Activated gamma-delta T cell (primary cell): ENCODE data around the gene IRS2.

ENCODE experiments used
- DNase-seq: peaks from one replicate; lab custom pipeline; 2025; lab: John Stamatoyannopoulos, UW

IRS2 gene

DNA sequence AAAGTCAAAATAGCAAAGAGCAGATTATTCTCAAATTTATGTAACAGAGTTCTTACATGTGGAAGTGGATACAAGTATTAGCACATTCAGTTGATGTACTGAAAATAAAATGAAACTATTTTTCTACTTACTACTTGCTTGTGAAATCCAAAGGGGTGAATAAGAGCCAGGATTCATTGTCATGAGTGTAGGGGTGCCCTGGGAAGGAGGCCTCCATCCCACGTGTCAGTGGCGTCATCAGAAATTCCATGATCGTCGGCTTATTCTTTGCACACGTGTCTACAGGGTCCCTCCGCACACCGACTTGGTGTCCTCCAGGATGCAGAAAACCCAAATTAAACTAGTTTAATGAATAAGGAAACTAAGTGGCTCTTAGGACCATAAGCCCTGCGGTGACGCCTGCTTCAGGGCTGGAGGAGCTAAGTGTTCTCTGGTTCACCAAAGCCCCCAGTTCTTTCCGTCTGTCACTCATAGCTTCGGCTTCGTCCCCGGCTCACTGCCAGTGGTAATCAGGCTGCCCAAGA lies 55.5 kb downstream of the IRS2 start:
- no peak for DNase-seq

DNA sequence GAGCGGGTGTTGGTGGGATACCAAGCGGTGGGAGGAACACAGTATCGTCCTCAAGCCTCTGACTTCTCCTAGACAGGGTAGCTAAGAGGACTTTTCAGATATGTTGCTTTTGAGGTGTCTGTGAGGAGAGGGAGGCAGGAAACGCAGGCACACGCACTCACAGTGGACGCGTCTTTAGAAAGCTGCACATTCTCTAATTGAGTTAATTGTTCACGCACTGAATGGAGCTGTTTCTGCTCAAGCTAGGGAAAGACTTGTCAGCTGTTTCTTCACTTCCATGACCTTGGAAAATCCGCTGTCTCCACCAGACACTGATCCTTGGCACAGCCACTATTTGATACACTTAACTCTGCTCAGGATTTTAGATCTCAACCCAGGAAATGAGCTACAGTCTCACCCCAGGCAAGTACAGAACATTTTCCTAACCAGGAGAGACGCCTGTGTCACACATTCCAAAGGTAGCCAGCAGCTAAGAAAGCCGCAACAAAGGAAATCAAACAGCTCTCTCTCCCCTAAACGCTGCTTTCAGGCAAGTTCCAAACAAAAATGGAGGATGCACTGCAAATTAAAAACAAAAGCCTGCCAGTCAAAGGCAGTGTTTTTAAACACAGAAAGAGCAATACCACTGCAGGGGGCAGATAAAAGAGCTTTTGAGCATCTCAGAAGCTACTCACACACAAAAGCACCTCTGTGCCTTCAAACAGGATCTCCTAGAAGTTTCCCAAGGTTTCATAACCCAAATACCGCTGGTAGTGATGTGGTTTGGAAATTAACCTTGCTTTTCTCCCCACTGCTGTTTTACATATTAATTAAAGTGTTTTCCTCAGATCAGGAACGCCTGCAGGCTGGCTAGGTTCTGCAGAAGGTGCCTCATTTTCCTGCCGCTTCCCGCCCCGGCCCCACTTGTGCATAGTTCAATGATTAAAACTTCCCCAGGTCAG lies 57.3 kb downstream of the IRS2 start:
- DNase-seq = no peak

DNA sequence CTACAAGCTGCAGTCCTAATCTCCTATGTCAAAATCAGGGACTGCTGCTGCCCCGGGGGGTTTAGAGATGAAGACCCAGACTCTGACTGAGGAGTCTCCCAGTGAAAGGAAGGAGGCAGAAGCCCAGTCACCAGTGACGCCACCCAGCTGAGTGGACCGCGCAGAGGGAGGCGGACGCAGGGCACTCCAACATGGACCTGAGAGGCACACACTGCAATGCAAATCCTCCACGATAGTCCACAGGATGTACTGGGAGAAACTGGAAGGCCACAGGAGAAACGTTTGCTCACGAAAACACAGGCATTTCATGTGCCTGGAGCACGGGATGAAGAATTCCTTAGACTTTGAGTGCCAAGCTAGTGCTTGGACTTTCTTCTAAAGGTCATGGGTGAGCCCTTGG lies 58.3 kb downstream of the IRS2 start:
- DNase-seq = no peak

DNA sequence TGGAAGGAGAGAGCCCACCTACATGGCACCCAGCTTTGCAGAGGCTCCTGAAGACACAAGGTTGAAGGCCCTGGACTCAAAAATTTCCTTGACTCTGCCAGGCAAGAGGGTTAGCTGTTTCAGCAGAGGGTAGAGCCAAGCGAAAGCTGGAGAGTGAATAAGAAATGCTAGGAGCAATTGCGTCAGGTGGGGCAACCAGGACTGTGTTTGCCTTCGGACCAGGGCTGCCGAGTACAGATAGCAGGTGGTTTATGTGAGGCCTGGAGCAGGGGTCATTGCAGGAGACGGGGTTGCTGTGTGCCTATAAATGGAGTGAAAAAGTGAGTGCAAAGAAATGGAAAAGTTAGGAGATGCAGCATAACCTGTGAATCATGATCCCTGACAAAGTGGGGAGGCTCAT lies 59.1 kb downstream of the IRS2 start:
- no peak for DNase-seq

DNA sequence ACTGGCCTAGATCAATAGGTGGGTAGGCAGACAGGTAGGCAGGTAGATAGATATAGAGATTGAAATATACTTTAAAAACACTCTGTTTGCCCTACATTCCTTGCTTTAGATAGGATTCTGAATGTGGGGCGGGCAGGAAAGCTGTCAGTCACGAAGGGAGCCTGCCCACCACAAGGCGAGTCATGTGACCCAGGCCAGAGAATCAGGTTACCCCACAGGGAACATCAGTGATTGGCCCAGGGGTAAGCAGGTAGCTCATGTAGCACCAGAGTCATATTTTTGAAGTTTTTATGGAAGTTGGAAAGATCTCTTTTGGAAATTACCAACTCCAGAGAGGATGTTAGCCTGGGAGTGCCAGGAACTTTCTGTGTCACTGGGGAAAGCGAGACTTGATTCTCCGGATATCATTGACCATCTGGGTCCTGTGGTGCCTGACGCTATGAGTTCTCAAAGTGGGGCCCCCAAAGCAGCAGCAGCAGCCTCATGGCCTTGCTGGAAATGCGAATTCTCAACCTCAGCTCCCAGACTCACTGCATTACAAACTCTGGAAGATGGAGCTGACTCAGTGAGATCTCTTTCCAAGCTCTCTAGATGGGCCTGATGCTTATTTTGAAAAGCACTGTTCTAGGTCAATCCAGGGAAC lies 60.3 kb downstream of the IRS2 start:
- DNase-seq = no peak

DNA sequence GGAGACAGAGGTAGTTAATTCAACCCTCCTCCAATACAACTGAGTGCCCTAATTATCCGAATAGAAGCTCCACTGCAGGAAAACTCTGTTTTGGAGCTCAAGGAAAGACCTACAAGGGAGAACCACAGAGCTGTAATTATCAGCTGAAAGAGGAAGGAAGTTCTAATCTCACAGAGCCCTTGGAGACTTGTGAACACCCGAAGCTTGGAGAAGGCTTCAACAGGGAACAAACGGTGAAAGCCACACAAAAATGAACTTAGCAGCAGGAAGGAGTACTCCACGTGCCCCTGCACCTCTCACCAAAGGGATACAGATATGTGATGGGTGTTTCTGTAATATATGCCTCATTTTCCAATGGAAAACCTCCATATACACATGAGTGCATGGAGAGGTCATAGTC lies 61.1 kb downstream of the IRS2 start:
- DNase-seq = no peak

DNA sequence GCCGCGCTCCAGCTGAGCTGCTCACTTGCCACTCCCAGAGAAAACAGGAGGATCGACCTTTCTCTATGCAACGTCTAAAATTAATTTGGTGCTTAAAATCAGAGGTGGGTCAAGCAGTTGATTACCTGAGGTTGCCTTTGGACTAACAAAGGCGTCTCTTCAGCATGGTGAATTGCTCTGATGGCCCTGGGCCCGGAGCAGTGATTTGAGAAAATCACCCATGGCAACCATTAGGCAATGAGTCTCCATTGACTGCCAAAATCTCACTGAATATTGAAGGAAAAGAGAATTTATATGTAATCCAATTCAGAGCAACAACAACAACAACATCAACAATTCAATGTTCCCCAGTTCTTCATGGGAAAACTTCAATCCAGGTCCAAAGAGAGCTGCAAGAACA lies 61.8 kb downstream of the IRS2 start:
- DNase-seq = no peak

DNA sequence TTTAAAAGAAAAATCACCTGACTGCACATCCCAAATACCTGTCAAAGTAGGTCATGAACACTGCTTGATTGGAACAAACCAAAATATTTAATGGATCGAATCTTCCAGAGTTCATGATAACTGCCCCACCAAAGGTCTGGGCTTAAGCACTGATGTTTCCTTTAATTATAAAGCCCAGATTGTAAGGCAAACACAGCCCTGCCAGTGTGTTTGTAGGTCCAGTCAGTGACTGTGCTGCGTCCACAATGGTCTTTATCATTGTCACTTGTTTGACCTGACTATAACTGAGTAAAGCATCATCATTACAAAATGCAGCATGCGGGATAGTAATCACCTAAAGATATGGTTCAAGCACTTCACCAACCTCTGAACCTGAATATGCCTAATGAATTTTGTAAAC lies 63.3 kb downstream of the IRS2 start:
- DNase-seq = no peak

DNA sequence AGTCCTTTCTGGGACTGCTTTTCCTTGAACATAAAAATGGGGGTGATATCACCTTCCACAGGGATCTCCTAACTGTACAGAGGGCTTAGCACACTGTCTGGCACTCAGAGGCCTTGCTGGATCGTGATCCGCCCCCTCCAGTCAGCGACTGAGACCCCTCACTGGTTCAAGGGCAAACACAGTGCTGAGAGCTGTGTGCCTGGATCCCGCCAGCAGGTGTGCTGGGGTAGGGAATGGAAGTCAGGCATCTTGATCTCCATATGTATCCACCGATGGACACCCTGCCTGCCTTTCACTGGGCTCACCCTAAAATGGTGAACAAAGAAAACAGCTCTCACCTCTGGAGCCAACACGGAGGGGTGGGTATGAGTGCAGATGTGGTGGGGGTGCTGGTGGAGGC lies 64.3 kb downstream of the IRS2 start:
- no peak for DNase-seq

DNA sequence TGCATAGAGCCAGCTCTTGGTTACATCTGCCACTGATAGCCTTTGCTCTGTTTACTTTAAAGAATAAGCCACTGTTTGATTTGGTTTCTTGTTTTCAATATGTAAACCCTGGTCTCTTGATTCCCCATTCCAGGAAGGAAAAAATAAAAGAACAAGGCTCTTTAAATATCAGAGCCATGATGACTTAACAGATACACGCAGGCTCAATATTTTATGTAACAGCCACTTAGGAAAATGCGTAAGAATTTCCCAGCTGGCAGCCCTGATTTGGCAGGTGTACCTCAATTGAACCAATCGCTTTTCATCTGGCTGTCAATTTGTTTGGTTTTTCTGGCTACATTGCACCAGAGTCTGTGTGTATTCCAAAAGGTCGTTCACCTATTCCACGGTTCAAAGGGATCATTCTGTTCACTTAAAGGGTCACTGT lies 65.6 kb downstream of the IRS2 start:
- no peak for DNase-seq

DNA sequence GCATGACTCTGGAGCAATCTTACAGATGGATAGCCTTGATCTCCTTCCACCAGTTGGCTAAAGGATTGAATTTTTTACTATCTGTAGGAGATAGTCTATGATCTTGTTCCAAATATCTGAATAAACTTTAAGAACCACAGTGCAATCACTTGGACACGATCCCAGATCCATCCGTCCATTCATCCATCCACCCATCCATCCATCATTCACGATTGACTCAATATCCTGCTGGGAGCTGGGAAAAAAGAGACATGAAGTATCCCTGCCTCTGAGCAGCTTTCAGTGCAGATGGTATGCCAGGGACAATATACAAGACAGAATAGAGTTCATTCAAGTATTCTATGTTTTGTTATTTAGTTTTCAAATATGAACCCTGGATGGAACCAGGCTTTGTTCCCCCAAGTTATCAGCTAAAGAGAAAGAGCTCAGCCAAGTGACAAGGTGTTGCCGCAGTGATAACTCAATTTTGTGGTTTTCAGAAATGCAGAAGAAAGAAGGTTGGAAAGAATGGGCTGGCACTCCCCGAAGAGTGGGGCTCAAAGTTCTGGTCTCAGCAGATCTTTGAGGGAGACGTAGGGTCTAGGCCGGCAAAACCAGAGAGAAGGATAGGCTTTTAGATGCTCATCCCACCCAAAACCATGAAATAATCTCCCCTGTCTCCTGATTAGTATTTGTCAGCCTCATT lies 66.3 kb downstream of the IRS2 start:
- no peak for DNase-seq

DNA sequence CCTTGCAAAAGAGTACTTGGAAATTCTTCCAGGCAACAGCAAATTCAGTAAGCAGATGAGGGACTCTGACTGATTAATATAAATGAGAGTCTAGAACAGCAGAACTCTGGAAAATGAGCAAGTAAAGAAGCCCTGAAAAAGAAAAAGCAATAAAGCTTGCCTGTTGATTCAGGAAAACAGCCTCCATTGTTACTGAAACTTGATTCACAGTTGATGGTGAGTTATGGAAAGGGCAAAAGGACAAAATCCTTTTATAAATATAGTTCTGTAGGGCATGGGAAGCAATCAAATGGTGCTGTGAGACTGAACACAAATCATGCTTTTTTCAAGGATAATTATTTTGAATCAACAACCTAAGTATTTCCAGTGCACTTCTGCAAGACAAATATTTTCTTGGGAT lies 67.7 kb downstream of the IRS2 start:
- no peak for DNase-seq

DNA sequence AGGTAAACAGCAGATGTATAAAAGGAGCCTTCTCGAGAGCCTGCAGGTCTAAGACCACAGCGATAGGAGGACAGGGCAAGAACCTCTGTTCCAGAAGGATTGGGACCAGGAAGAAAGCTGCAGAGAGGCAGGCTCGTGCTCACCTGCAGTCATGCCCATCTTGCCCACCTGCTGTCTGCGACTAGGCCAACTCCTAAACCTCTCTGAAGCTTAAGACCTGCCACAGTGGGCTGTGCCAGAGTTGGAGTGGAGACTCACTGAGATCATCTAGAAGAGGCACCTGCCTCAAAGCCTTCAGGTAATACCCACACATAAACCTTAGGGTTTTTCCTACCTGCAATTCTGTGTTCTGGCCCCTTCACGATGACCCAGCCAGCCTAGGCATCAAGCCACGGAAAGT lies 68.7 kb downstream of the IRS2 start:
- no peak for DNase-seq

DNA sequence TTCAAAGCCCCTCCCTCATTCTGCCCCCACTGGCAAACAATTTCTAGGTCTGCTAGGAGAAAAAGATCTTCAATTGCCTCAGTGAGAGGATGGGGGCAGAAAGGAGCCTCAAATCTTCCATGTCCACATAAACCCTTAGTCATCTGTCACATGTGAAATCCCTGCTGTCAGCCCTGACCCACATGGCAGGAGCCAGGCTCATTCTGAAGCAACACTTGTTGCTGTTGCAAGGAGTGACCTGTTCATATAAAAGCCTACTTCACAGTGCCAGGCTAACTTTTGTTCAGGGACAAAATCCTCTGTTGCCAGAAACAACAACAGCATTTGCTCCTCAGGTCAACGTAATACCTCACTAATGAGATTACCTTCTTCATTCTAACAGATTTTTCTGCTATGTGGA lies 70.5 kb downstream of the IRS2 start:
- no peak for DNase-seq

DNA sequence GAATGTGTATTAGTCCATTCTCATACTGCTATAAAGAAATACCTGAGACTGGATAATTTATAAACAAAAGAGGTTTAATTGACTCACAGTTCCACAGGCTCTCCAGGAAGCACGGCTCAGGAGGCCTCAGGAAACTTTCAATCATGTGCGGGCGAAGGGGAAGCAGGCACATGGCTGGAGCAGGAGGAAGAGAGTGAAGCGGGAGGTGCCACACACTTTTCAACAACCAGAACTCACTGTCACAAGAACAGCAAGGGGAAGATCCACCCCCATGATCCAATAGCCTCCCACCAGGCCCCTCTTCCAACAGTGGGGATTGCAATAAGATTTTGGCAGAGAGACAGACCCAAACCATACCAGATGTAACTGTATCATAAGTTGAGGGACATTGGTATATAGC lies 72.7 kb downstream of the IRS2 start:
- DNase-seq = no peak

DNA sequence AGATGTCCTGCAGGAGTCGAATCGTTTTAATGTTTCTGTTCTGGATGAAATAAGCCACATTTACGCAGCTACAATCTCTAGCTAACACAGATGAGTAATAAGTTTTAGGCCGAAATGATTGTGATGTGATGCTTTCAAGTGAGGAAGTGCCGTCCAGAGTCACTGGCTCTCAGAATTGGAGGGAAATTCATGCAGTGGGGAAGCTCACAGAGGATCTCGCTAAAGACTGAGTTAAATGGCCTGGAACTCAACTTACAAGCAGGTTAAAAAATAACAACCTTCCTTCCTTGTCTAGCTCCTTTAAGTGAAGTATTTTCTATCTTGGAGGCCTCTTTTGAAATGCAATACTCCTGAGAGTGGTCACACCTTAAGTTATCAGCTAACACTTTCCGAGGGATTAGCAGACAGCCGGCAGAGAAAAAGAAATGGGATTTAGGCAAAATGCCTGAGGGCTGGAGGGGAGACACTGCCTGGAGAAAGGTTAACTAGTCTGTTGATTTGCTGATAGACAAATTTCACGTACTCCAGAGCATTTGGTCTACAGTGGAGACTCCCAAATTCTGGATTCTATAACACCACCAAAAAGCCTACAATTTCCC lies 74.2 kb downstream of the IRS2 start:
- DNase-seq = no peak

DNA sequence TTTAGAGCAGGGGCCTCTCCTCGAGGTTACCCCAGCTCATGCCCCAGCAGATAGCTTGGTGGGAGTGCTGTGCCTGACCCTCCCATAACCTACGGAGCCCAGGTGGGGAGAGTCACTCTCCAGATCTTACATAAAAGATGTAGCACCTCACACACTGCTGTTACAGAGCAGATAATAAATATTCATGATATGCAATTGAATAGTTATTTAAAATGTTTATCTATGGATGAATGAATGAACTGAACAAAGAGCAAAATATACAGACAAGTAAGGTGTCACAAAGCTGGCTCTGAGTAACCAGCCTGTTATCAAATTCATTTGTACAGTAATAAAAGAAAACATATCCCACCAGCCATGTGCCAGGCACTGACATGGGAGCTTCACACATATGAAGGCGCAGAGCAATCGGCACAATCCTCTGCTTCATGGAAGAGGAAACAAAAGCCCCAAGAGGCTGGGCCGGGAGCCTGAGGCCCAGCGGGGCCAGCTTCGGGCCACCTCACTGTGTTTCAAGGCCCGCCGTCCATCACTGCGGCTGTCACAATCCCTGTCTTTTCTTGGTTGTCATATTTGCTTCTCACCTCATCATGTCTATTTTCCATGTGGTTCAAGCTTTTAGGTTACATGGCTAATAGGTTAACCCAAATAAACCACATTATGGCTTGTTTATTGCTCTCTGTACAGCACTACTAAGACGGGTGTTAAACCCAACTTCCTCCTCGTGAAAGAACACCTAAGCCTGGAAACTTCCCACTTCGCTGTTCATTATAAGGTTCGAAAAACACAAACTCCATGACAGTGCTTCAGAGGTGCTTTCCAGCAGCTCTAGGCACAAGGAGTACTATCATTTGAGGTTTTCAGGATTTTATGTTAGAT lies 78.4 kb downstream of the IRS2 start:
- DNase-seq = no peak

DNA sequence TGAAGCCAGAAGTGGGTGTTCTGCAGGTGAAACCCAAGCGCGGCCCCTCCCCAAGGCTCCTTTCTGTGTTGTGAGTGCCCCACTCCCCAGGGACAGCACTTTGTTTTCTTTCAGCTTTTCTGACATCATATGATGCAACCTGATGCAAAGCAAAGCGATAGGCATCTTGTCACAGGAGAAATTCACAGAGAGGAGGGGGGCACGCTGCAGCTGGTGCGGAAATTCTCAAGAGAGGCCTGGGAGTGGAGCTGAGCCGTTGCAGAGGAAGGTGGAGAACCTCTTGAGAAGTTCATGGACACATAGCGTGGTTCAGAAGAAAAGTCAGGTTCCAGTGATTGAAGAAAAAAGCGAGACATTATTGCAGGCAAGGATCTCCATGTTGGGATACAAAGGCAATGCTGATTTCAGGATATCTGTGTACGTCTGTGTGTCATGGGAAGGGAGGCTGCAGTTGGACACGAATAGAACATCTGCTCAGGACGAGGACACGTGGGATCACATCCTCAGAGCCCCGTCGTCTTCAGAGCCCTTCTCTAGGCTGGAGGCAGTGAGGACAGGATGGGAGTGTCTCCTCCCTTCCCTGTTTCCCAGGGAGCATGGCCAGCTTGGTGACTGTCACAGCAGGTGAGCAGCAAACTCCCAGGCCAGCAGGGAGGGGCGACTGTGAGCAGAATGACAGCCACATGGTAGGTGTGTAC lies 79.2 kb downstream of the IRS2 start:
- no peak for DNase-seq

DNA sequence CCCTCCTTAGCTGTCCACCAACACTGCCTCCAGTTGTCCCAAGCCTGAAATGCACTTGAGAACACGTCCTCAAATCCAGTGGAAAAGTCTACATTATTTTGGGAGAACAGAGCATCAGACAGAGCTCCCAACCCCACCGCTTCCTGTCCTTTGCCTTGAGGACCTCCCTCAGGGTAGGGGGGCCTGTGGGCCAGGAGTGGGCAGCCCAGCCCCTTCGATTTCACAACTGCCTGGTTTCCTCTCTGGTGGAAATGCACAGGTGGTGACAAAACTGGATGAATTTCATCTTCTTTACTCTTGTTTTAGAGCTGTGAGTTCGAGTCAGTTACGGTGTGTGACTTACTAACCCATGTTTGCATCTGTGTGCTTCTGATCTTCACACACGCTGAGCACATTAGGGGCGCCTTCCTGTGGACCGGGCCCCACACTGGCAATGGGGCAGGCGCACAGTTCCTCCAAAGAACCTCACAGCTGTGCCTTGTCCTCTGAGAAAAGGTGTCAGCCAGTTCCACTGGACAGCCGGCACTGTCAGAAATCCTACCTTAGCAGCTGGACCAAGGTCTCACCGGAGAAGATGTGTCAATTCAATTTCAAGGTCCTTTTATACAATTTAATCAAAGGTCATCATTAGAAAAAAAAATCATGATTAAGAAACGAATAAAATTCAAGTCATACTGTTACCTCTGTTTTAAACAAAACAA lies 80.2 kb downstream of the IRS2 start:
- DNase-seq = no peak
